Measurements from ENCODE around the gene TNFSF13B.

DNA sequence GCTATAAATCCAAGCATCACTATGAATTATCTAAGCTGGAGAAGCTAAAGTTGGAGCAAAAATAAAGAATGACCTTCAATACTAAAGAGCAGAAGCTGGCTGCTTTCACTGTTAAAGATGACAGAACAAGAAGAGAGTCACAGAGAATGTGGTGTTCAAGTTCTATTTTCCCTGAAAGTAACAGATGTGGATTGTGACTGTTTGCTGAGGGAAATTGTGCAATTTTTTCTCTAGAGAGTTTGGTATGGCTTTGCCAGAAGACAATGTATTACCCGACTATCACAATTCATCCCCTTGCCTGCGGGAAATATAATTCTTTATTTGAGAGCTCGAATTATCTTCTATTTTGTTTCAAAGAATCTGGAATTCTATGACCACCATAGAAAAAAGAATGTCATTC is 83.1 kb downstream of the TNFSF13B start:
- TF ChIP-seq, protein P1, sequence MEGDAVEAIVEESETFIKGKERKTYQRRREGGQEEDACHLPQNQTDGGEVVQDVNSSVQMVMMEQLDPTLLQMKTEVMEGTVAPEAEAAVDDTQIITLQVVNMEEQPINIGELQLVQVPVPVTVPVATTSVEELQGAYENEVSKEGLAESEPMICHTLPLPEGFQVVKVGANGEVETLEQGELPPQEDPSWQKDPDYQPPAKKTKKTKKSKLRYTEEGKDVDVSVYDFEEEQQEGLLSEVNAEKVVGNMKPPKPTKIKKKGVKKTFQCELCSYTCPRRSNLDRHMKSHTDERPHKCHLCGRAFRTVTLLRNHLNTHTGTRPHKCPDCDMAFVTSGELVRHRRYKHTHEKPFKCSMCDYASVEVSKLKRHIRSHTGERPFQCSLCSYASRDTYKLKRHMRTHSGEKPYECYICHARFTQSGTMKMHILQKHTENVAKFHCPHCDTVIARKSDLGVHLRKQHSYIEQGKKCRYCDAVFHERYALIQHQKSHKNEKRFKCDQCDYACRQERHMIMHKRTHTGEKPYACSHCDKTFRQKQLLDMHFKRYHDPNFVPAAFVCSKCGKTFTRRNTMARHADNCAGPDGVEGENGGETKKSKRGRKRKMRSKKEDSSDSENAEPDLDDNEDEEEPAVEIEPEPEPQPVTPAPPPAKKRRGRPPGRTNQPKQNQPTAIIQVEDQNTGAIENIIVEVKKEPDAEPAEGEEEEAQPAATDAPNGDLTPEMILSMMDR (IDR thresholded peaks at IDR 0.05): no peak
- no peak for TF ChIP-seq EP300 (IDR thresholded peaks at IDR 0.05)
- no peak for TF ChIP-seq POLR2A (IDR thresholded peaks at IDR 0.05)
- TF ChIP-seq POLR2AphosphoS5 (IDR thresholded peaks at IDR 0.05): no peak
